Metanephros (tissue), 1 donor: ENCODE data around the gene CAPS. TPM values are rescaled to one million over a fixed set of nuclear protein-coding genes. Genes with fewer than 3 reads are reported as not detected.

ENCODE experiments used
- total RNA-seq: library from RNA; depleted of rRNA; stranded (reverse); fragments of >200 nt; gene quantifications from one replicate; pipeline ENCODE4 v1.2.3, GENCODE V29; 2014

Gene CAPS
- 59.2 TPM for total RNA-seq

DNA sequence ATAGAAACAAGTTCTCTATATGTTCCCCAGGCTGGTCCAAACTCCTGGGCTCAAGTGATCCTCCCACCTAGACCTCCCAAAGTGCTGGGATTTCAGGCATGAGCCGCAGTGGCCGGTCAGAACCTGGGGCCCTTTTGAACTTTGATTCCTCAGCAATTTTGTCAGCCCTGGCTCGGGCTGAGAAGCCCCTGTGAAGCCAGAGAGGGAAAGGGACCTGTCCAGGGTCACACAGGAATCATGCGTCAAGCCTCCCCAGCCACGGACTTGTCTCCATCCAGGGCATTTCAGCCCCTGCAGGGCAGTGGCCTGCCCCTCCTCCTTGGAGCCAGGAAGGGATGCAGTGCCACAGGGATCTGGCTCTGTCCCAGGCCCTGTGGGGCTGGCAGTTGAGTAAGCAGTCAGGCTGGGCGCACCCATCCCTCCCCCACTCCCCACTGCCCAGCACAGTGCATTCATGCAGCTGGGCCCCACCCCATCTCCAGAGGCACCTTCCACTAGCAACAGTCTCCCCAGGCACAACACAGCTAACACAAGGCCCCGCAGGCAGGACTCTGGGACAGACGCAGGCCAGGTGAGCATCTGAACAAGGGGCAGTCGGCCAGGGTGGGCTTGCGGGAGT is at the start of gene CAPS:
TSS of gene CAPS (plus strand) at position 516 of the 619 bp plus-strand sequence. CDS start 153 bp downstream, outside the sequence.

DNA sequence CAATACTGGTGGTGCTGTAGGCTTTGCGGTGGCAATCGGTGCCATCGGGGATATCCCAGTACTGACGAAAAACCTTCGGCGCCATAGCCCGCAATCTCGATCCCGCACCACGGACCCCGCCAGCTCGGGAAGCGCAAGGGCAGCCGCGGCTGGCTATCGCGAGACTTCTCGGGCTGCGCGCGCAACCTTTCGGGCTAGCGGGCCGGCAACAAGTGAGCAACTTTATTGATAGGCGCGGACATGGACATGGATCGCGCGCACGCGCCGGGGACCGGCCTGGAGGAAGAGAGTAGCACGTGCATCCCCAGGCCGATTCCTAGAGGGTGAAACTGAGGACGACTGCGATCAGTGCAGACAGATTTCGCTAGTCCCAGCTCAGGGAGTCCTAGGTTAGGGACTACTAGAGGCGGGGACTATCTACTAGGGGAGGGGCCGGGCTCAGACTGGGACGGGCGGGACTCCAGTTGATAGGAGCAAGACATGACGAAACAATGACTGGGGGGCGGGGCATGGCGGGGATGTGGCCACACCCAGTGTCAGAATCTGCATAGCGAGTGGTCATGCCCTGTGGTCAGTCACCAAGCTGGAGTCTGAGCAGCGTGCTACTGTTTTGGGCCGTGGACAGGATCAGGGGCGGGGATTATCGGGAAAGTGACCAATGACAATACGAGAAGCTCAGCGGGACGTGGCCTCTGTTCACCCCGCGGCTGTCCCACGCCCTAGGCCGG is 10.3 kb upstream of the CAPS start, which contains the start of gene NDUFA11:
TSS of gene NDUFA11 (minus strand) at position 167 of the 728 bp plus-strand sequence. CDS start at position 85, 82 bp downstream.

DNA sequence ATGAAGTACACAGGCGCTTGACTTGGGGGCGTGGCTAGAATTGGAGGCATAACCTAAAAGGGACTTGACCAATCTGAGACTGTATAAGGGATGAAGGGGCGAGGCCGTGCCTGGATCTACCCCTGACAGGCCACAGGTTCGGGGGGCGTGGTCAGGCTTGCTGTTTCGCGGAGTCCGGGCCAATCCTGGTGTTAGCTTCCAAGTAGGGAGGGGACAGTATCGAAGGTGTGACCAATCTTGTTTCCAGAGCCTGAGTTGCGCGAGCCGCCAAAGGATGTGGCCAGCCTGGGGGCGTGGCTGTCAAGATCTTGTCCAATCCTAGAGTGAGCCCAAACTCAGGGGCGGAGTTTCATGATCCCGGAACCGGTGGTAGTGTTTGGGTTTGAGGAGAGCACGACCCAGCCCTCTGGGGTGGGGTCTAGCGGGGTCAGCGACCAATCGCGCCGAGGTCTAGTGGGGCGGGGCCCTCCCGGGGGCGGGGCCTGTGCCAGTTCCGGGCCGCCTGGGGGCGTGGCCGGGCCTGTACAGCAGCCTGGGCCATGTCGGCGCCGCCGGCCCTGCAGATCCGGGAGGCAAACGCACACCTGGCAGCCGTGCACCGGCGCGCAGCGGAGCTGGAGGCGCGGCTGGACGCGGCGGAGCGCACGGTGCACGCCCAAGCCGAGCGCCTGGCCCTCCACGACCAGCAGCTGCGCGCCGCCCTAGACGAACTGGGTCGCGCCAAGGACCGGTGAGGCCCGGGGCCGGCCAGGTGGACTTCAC is 9.5 kb upstream of the CAPS start, which contains the start of gene VMAC:
TSS of gene VMAC (plus strand) at position 521 of the 762 bp plus-strand sequence. CDS start at position 540, 19 bp downstream.

Other genes with a start within 250 kb of the CAPS start
- 90.4 TPM for gene MICOS13, start 233.7 kb upstream of the CAPS start, total RNA-seq
- 12.6 TPM for gene HSD11B1L, start 233.2 kb upstream of the CAPS start, total RNA-seq
- gene RPL36, start 224.0 kb upstream of the CAPS start, total RNA-seq: 754 TPM
- gene LONP1, start 194.1 kb upstream of the CAPS start, total RNA-seq: 83.1 TPM
- not detected for gene CATSPERD, start 193.6 kb upstream of the CAPS start, total RNA-seq
- 1.1 TPM for gene PRR22, start 129.5 kb upstream of the CAPS start, total RNA-seq
- 31.2 TPM for gene DUS3L, start 123.1 kb upstream of the CAPS start, total RNA-seq
- gene NRTN, start 109.2 kb upstream of the CAPS start, total RNA-seq: 2.9 TPM
- 19.0 TPM for gene FUT6, start 74.6 kb upstream of the CAPS start, total RNA-seq
- 0.41 TPM for gene FUT3, start 62.8 kb upstream of the CAPS start, total RNA-seq
- gene FUT5, start 43.7 kb upstream of the CAPS start, total RNA-seq: not detected
- 134 TPM for gene NDUFA11, start 10.5 kb upstream of the CAPS start, total RNA-seq
- 13.4 TPM for gene VMAC, start 9.4 kb upstream of the CAPS start, total RNA-seq
- gene RANBP3, start 63.9 kb downstream of the CAPS start, total RNA-seq: 59.0 TPM
- 11.1 TPM for gene RFX2, start 196.2 kb downstream of the CAPS start, total RNA-seq
- gene ACSBG2, start 221.4 kb downstream of the CAPS start, total RNA-seq: not detected